Measurements from ENCODE around the gene BEST2. TPM values are rescaled to one million over a fixed set of nuclear protein-coding genes. Genes with fewer than 3 reads are reported as not detected.
"Not testable (repeated sequence)": the region's sequence is repeated elsewhere in the genome, so short reads cannot be mapped to it uniquely, and the experiment has no call there.

The BEST2 gene
- total RNA-seq, 1 donor from 2014 or later: not detected

GRCh38 chr19:12723381-12723640 is 28.3 kb upstream of the BEST2 start:
- peaks cover 16% of the 10 kb centered on the region for H3K27me3 Mint-ChIP-seq (ENCODE audit: unreplicated experiment)
- no peak for DNase-seq
- H3K36me3 Mint-ChIP-seq (ENCODE audit: unreplicated experiment): no peaks in the 10 kb centered on the region
- peak overlapping the region; percentile 98 for H3K27ac Mint-ChIP-seq (ENCODE audit: unreplicated experiment)
- peaks cover 26% of the 10 kb centered on the region for H3K9me3 Mint-ChIP-seq (ENCODE audit: unreplicated experiment)
- peaks cover 6% of the 10 kb centered on the region for H3K4me1 Mint-ChIP-seq (ENCODE audit: low read depth, unreplicated experiment)
- H3K4me3 Mint-ChIP-seq (ENCODE audit: unreplicated experiment): peak overlapping the region; percentile 98
- no peak for TF ChIP-seq CTCF (IDR thresholded peaks at IDR 0.05; ENCODE audit: partially characterized antibody, unreplicated experiment)

GRCh38 chr19:12723641-12724426 is 27.8 kb upstream of the BEST2 start, which contains the start of gene TNPO2:
Gene TNPO2, minus strand, starts transcription at chr19:12723932. Its CDS starts 2,955 bp downstream, at chr19:12720977.
- Mint-ChIP-seq H3K27ac (ENCODE audit: unreplicated experiment) (peak within 1 kb of the TSS; percentile 98), H3K9me3 (ENCODE audit: unreplicated experiment) (peaks cover 23% of the 10 kb centered on the region), H3K27me3 (ENCODE audit: unreplicated experiment) (peaks cover 16% of the 10 kb centered on the region), H3K4me3 (ENCODE audit: unreplicated experiment) (peak within 1 kb of the TSS; percentile 98), H3K36me3 (ENCODE audit: unreplicated experiment) (no peaks in the 10 kb centered on the region), H3K4me1 (ENCODE audit: low read depth, unreplicated experiment) (peaks cover 6% of the 10 kb centered on the region)
- TF ChIP-seq CTCF (IDR thresholded peaks at IDR 0.05; ENCODE audit: partially characterized antibody, unreplicated experiment): no peak
- peak; percentile 85 for DNase-seq

- Mint-ChIP-seq H3K9me3 (ENCODE audit: unreplicated experiment) (peaks cover 24% of the 10 kb centered on the region), H3K27me3 (ENCODE audit: unreplicated experiment) (peaks cover 18% of the 10 kb centered on the region), H3K4me1 (ENCODE audit: low read depth, unreplicated experiment) (peaks cover 11% of the 10 kb centered on the region)
- not testable (repeated sequence) for DNase-seq; H3K36me3 Mint-ChIP-seq (ENCODE audit: unreplicated experiment); H3K4me3 Mint-ChIP-seq (ENCODE audit: unreplicated experiment); H3K27ac Mint-ChIP-seq (ENCODE audit: unreplicated experiment)
These were observed 26.0 kb upstream of the BEST2 start for GRCh38 chr19:12725612-12726011.

GRCh38 chr19:12726988-12727316 is 24.6 kb upstream of the BEST2 start:
- DNase-seq: no peak
- no peaks in the 10 kb centered on the region for H3K36me3 Mint-ChIP-seq (ENCODE audit: unreplicated experiment)
- no peak overlapping the region for H3K4me3 Mint-ChIP-seq (ENCODE audit: unreplicated experiment)
- H3K27ac Mint-ChIP-seq (ENCODE audit: unreplicated experiment): no peak overlapping the region
- no peak for TF ChIP-seq CTCF (IDR thresholded peaks at IDR 0.05; ENCODE audit: partially characterized antibody, unreplicated experiment)
- peaks cover 14% of the 10 kb centered on the region for H3K27me3 Mint-ChIP-seq (ENCODE audit: unreplicated experiment)
- peaks cover 11% of the 10 kb centered on the region for H3K4me1 Mint-ChIP-seq (ENCODE audit: low read depth, unreplicated experiment)
- peaks cover 15% of the 10 kb centered on the region for H3K9me3 Mint-ChIP-seq (ENCODE audit: unreplicated experiment)

GRCh38 chr19:12727745-12728433 is 23.7 kb upstream of the BEST2 start:
- TF ChIP-seq CTCF (IDR thresholded peaks at IDR 0.05; ENCODE audit: partially characterized antibody, unreplicated experiment): no peak
- no peak overlapping the region for H3K27ac Mint-ChIP-seq (ENCODE audit: unreplicated experiment)
- peaks cover 16% of the 10 kb centered on the region for H3K27me3 Mint-ChIP-seq (ENCODE audit: unreplicated experiment)
- no peak for DNase-seq
- no peaks in the 10 kb centered on the region for H3K36me3 Mint-ChIP-seq (ENCODE audit: unreplicated experiment)
- H3K4me3 Mint-ChIP-seq (ENCODE audit: unreplicated experiment): no peak overlapping the region
- H3K9me3 Mint-ChIP-seq (ENCODE audit: unreplicated experiment): peaks cover 11% of the 10 kb centered on the region
- peaks cover 14% of the 10 kb centered on the region for H3K4me1 Mint-ChIP-seq (ENCODE audit: low read depth, unreplicated experiment)

All from glutamatergic neuron (in vitro differentiated cells).